ENCODE measurements around the gene LRTM2.

DNA sequence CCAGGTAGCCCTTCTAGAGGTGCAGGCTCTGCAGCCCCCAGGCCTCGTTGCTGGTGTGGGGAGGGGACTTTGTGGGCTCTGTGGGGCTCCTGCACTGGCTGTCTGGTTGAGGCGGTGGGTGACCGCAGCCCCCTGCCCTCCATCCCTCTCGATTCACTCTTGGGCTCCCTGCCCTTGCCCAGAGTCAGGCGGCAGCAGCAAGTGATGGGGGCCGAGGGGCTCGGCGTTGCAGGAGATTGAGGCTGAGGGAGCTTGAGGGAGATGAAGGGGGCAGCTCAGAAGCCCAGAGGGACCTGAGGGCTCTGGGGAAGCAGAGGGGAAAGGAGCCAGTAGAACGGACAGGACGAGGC, 9.5 kb upstream of the LRTM2 start:
- TF ChIP-seq POLR2A (IDR thresholded peaks at IDR 0.05) = no peak
- TF ChIP-seq, protein P1, sequence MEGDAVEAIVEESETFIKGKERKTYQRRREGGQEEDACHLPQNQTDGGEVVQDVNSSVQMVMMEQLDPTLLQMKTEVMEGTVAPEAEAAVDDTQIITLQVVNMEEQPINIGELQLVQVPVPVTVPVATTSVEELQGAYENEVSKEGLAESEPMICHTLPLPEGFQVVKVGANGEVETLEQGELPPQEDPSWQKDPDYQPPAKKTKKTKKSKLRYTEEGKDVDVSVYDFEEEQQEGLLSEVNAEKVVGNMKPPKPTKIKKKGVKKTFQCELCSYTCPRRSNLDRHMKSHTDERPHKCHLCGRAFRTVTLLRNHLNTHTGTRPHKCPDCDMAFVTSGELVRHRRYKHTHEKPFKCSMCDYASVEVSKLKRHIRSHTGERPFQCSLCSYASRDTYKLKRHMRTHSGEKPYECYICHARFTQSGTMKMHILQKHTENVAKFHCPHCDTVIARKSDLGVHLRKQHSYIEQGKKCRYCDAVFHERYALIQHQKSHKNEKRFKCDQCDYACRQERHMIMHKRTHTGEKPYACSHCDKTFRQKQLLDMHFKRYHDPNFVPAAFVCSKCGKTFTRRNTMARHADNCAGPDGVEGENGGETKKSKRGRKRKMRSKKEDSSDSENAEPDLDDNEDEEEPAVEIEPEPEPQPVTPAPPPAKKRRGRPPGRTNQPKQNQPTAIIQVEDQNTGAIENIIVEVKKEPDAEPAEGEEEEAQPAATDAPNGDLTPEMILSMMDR (IDR thresholded peaks at IDR 0.05) = no peak
